ENCODE results near the gene MYZAP. TPM values are rescaled to one million over a fixed set of nuclear protein-coding genes. Genes with fewer than 3 reads are reported as not detected.

Gene MYZAP
- total and polyA plus RNA-seq, 11 donors: 280 to 1,065 (median 610) TPM

GRCh38 chr15:57582090-57582489, 9.6 kb upstream of the MYZAP start:
- Histone ChIP-seq H3K4me3 (no peak overlapping the region), H3K27me3 (no peaks in the 10 kb centered on the region), H3K9me3 (peaks cover 0 to 19% (median 7%) of the 10 kb centered on the region in 12 donors), H3K4me1 (peaks cover 0 to 7% (median 0%) of the 10 kb centered on the region in 12 donors), H3K27ac (no peak overlapping the region), H3K36me3 (no peaks in the 10 kb centered on the region)
- no peak for ATAC-seq
- no peak for DNase-seq
- WGBS, 4 donors: 90 to 100% (median 94%) methylated on average over 1 of the region's 1 CpG
- intact Hi-C loops (cut with DNase I): no loop called here
- TF ChIP-seq CTCF (IDR thresholded peaks at IDR 0.05) (no peak), POLR2A (IDR thresholded peaks at IDR 0.05) (no peak)

GRCh38 chr15:57583282-57583681, 8.4 kb upstream of the MYZAP start:
- Histone ChIP-seq H3K9me3 (peaks cover 0 to 19% (median 7%) of the 10 kb centered on the region in 12 donors), H3K4me1 (peaks cover 0 to 17% (median 0%) of the 10 kb centered on the region in 12 donors), H3K27me3 (no peaks in the 10 kb centered on the region), H3K4me3 (no peak overlapping the region), H3K36me3 (no peaks in the 10 kb centered on the region), H3K27ac (no peak overlapping the region)
- TF ChIP-seq CTCF (IDR thresholded peaks at IDR 0.05) (no peak), POLR2A (IDR thresholded peaks at IDR 0.05) (no peak)
- ATAC-seq: no peak
- 84 to 94% (median 90%) methylated on average over 2 of the region's 2 CpGs for WGBS, 4 donors
- intact Hi-C loops (cut with DNase I): no loop called here
- no peak for DNase-seq

GRCh38 chr15:57583720-57584119, 8.0 kb upstream of the MYZAP start:
- H3K9me3 ChIP-seq: peaks cover 0 to 19% (median 7%) of the 10 kb centered on the region in 12 donors
- H3K36me3 ChIP-seq: no peaks in the 10 kb centered on the region
- intact Hi-C loops (cut with DNase I): no loop called here
- H3K4me1 ChIP-seq: peaks cover 0 to 17% (median under 1%) of the 10 kb centered on the region in 12 donors
- no peak for ATAC-seq
- H3K4me3 ChIP-seq: no peak overlapping the region
- DNase-seq: no peak
- no peak overlapping the region for H3K27ac ChIP-seq
- 87 to 98% (median 94%) methylated on average over 3 of the region's 3 CpGs for WGBS, 4 donors
- TF ChIP-seq CTCF (IDR thresholded peaks at IDR 0.05): no peak
- no peak for TF ChIP-seq POLR2A (IDR thresholded peaks at IDR 0.05)
- H3K27me3 ChIP-seq: no peaks in the 10 kb centered on the region

GRCh38 chr15:57586661-57587424, 4.9 kb upstream of the MYZAP start:
- intact Hi-C loops (cut with DNase I): no loop called here
- peaks cover 0 to 38% (median 16%) of the 10 kb centered on the region in 12 donors for H3K4me1 ChIP-seq
- H3K27me3 ChIP-seq: peaks cover 0 to 6% (median 0%) of the 10 kb centered on the region in 9 donors
- ATAC-seq: no peak
- H3K9me3 ChIP-seq: peaks cover 0 to 19% (median 7%) of the 10 kb centered on the region in 12 donors
- H3K27ac ChIP-seq: no peak overlapping the region
- WGBS, 4 donors: 48 to 58% (median 50%) methylated on average over 6 of the region's 6 CpGs
- TF ChIP-seq POLR2A (IDR thresholded peaks at IDR 0.05) (no peak), CTCF (IDR thresholded peaks at IDR 0.05) (no peak)
- DNase-seq: no peak
- no peaks in the 10 kb centered on the region for H3K36me3 ChIP-seq
- H3K4me3 ChIP-seq: no peak overlapping the region

All from heart left ventricle (tissue), 16 donors.